H9 (cell line): ENCODE measurements around the gene MXD4. TPM values are rescaled to one million over a fixed set of nuclear protein-coding genes. Genes with fewer than 3 reads are reported as not detected.

Source experiments
- DNase-seq: peaks from one replicate; pipeline ENCODE4 v3.0.0-alpha.2; 2017
- H2AFZ ChIP-seq: one replicate; pipeline ENCODE4 v1.6.1; 2013; ENCODE audit warnings: mild to moderate bottlenecking, low read length, control low read depth, moderate library complexity
- H2AK5ac ChIP-seq: 2 replicates; pipeline ENCODE4 v1.6.1; 2013; ENCODE audit warnings: low read length, control low read depth, mixed read lengths; ENCODE audit not compliant: insufficient read length
- H2BK120ac ChIP-seq: one replicate; pipeline ENCODE4 v1.6.1; 2013; ENCODE audit warnings: low read depth, mild to moderate bottlenecking, low read length, control low read depth, inconsistent platforms; ENCODE audit not compliant: poor library complexity, severe bottlenecking
- H2BK12ac ChIP-seq: 2 replicates; pipeline ENCODE4 v1.6.1; 2013; ENCODE audit warnings: low read length, control low read depth, mixed read lengths, low read depth; ENCODE audit not compliant: insufficient read length
- H2BK15ac ChIP-seq: 2 replicates; pipeline ENCODE4 v1.6.1; 2013; ENCODE audit warnings: low read depth, low read length, control low read depth
- H2BK20ac ChIP-seq: one replicate; pipeline ENCODE4 v1.6.1; 2013; ENCODE audit warnings: low read depth, mild to moderate bottlenecking, low read length, control low read depth, inconsistent platforms; ENCODE audit not compliant: poor library complexity, severe bottlenecking
- H2BK5ac ChIP-seq: 2 replicates; pipeline ENCODE4 v1.6.1; 2013; ENCODE audit warnings: low read length, control low read depth, mixed read lengths; ENCODE audit not compliant: insufficient read length
- H3K14ac ChIP-seq: 2 replicates; pipeline ENCODE4 v1.6.1; 2013; ENCODE audit warnings: low read length, control low read depth; ENCODE audit not compliant: insufficient read depth
- H3K18ac ChIP-seq: 2 replicates; pipeline ENCODE4 v1.6.1; 2013; ENCODE audit warnings: low read depth, mild to moderate bottlenecking, mixed read lengths, low read length, control low read depth; ENCODE audit not compliant: insufficient read length
- H3K23ac ChIP-seq: 2 replicates; pipeline ENCODE4 v1.6.1; 2013; ENCODE audit warnings: low read length, control low read depth, mixed read lengths, low read depth; ENCODE audit not compliant: insufficient read length
- H3K23me2 ChIP-seq: 2 replicates; pipeline ENCODE4 v1.6.1; 2013; ENCODE audit warnings: low read depth, mild to moderate bottlenecking, mixed read lengths, low read length, control low read depth; ENCODE audit not compliant: insufficient read length, poor library complexity, severe bottlenecking
- H3K27ac ChIP-seq: 2 replicates; pipeline ENCODE4 v1.5.1; 2013; ENCODE audit warnings: low read length, control low read depth, mixed read lengths, low read depth; ENCODE audit not compliant: insufficient read length
- H3K27me3 ChIP-seq: 2 replicates; pipeline ENCODE4 v1.6.1; 2013; ENCODE audit warnings: low read length, control low read depth, inconsistent platforms; ENCODE audit not compliant: insufficient read depth
- H3K4ac ChIP-seq: 2 replicates; pipeline ENCODE4 v1.6.1; 2013; ENCODE audit warnings: low read depth, mild to moderate bottlenecking, control low read depth, inconsistent platforms, low read length, moderate library complexity
- H3K4me1 ChIP-seq: 2 replicates; pipeline ENCODE4 v1.6.1; 2013; ENCODE audit warnings: low read length, control low read depth, inconsistent platforms; ENCODE audit not compliant: insufficient read depth
- H3K4me2 ChIP-seq: 2 replicates; pipeline ENCODE4 v1.6.1; 2013; ENCODE audit warnings: low read length, control low read depth, mixed read lengths; ENCODE audit not compliant: insufficient read length, insufficient read depth
- H3K56ac ChIP-seq: 2 replicates; pipeline ENCODE4 v1.6.1; 2013; ENCODE audit warnings: low read depth, mild to moderate bottlenecking, mixed read lengths, low read length, control low read depth; ENCODE audit not compliant: insufficient read length
- H3K79me1 ChIP-seq: 2 replicates; pipeline ENCODE4 v1.6.1; 2013; ENCODE audit warnings: low read depth, mild to moderate bottlenecking, moderate library complexity, low read length, control low read depth, inconsistent platforms; ENCODE audit not compliant: insufficient read depth, poor library complexity, severe bottlenecking
- H3K79me2 ChIP-seq: 2 replicates; pipeline ENCODE4 v1.6.1; 2013; ENCODE audit warnings: low read length, control low read depth, inconsistent platforms; ENCODE audit not compliant: insufficient read depth
- H3K9ac ChIP-seq: 2 replicates; pipeline ENCODE4 v1.6.1; 2013; ENCODE audit warnings: low read length, control low read depth, mixed read lengths; ENCODE audit not compliant: insufficient read length; ENCODE audit errors: extremely low read depth
- H3K9me3 ChIP-seq: one replicate; pipeline ENCODE4 v1.6.1; 2013; ENCODE audit warnings: low read depth, low read length, inconsistent platforms; ENCODE audit not compliant: control insufficient read depth
- H3T11ph ChIP-seq: one replicate; pipeline ENCODE4 v1.6.1; 2013; ENCODE audit warnings: mild to moderate bottlenecking, low read length, control low read depth, inconsistent platforms
- H4K20me1 ChIP-seq: one replicate; pipeline ENCODE4 v1.6.1; 2013; ENCODE audit not compliant: control insufficient read depth, insufficient read length, insufficient read depth
- H4K5ac ChIP-seq: 2 replicates; pipeline ENCODE4 v1.6.1; 2013; ENCODE audit warnings: low read depth, mild to moderate bottlenecking, mixed read lengths, low read length, control low read depth; ENCODE audit not compliant: insufficient read length
- H4K8ac ChIP-seq: replicated peaks from 2 replicates; pipeline ENCODE4 v1.6.1; 2013; ENCODE audit warnings: low read length, control low read depth, mixed read lengths, low read depth; ENCODE audit not compliant: insufficient read length
- H4K91ac ChIP-seq: 2 replicates; pipeline ENCODE4 v1.6.1; 2013; ENCODE audit warnings: low read depth, mild to moderate bottlenecking, moderate library complexity, mixed read lengths, low read length, control low read depth; ENCODE audit not compliant: insufficient read length
- H3K27ac Mint-ChIP-seq, 3 experiments: 2 replicates in 2 of 3; 3 replicates in 1 of 3; pipeline ENCODE4 v1.8.0; 2020 to 2021; ENCODE audit warnings: mixed read lengths in 3 of 3, mild to moderate bottlenecking in 1 of 3, moderate library complexity in 1 of 3
- H3K27me3 Mint-ChIP-seq: 2 replicates; pipeline ENCODE4 v1.8.0; 2021; ENCODE audit warnings: low read depth, mild to moderate bottlenecking, moderate library complexity, mixed read lengths
- H3K36me3 Mint-ChIP-seq, 3 experiments: 2 replicates in 2 of 3; 3 replicates in 1 of 3; pipeline ENCODE4 v1.8.0; 2020 to 2021; ENCODE audit warnings: low read depth in 3 of 3, mixed read lengths in 3 of 3; ENCODE audit not compliant: insufficient read depth in 1 of 3
- H3K4me1 Mint-ChIP-seq, 2 experiments: 2 replicates each; pipeline ENCODE4 v1.8.0; 2020; ENCODE audit warnings: mixed read lengths in 2 of 2
- H3K4me3 Mint-ChIP-seq, 2 experiments: 2 replicates in 1 of 2; 3 replicates in 1 of 2; pipeline ENCODE4 v1.8.0; 2020 to 2021; ENCODE audit warnings: mild to moderate bottlenecking in 2 of 2, mixed read lengths in 2 of 2, moderate library complexity in 1 of 2
- H3K9me3 Mint-ChIP-seq, 2 experiments: 2 replicates in 1 of 2; 3 replicates in 1 of 2; pipeline ENCODE4 v1.8.0; 2020; ENCODE audit warnings: mild to moderate bottlenecking in 2 of 2, mixed read lengths in 2 of 2, moderate library complexity in 1 of 2
- WGBS: extraction: QIAGEN DNeasy Blood & Tissue Kit; methylation state at CpG from one replicate; pipeline ENCODE4 v1.1.7; 2013; ENCODE audit warnings: missing lambda C conversion rate, low lambda C conversion rate, mixed read lengths; ENCODE audit not compliant: insufficient read length; ENCODE audit errors: extremely low coverage; 5-methylcytosine and 5-hydroxymethylcytosine counted together
- total RNA-seq: library from RNA; stranded (reverse); gene quantifications from 2 replicates; pipeline ENCODE4 v1.2.1, GENCODE V29; 2021
- TF ChIP-seq, protein P1 (sequence below): fragments of 200-600 bp; sonication (generic); conservative IDR thresholded peaks from 3 replicates; pipeline ENCODE4 v1.8.0; 2021; ENCODE audit warnings: antibody characterized with exemption, mild to moderate bottlenecking

MXD4 gene
- total RNA-seq, 1 experiment from 2014 or later = 24.1 TPM

- no peak overlapping the region for H3K4ac ChIP-seq
- H3K27me3 Mint-ChIP-seq = no peaks in the 10 kb centered on the region; the same call in none of the 2 replicates
- H3K4me2 ChIP-seq = no peak overlapping the region
- H2BK15ac ChIP-seq = no peak overlapping the region
- H3K18ac ChIP-seq = no peak overlapping the region
- DNase-seq = no peak
- no peaks in the 10 kb centered on the region for H3K4me1 ChIP-seq
- TF ChIP-seq, protein P1, sequence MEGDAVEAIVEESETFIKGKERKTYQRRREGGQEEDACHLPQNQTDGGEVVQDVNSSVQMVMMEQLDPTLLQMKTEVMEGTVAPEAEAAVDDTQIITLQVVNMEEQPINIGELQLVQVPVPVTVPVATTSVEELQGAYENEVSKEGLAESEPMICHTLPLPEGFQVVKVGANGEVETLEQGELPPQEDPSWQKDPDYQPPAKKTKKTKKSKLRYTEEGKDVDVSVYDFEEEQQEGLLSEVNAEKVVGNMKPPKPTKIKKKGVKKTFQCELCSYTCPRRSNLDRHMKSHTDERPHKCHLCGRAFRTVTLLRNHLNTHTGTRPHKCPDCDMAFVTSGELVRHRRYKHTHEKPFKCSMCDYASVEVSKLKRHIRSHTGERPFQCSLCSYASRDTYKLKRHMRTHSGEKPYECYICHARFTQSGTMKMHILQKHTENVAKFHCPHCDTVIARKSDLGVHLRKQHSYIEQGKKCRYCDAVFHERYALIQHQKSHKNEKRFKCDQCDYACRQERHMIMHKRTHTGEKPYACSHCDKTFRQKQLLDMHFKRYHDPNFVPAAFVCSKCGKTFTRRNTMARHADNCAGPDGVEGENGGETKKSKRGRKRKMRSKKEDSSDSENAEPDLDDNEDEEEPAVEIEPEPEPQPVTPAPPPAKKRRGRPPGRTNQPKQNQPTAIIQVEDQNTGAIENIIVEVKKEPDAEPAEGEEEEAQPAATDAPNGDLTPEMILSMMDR = no peak
- no CpG with 5 or more reads among the region's 14 CpGs for WGBS
- no peak overlapping the region for H4K8ac ChIP-seq
- no peak overlapping the region for H4K5ac ChIP-seq
- H3K4me3 Mint-ChIP-seq = no peak overlapping the region; a peak in 1 of 5 replicates
- H4K20me1 ChIP-seq = no peaks in the 10 kb centered on the region
- H3K9me3 ChIP-seq = no peaks in the 10 kb centered on the region
- H2BK120ac ChIP-seq = no peak overlapping the region
- no peaks in the 10 kb centered on the region for H3K23me2 ChIP-seq
- no peaks in the 10 kb centered on the region for H3K79me2 ChIP-seq
- peaks cover 0 to 4% (median 2%) of the 10 kb centered on the region in 3 experiments; a peak in 2 of 7 replicates for H3K36me3 Mint-ChIP-seq
- H3T11ph ChIP-seq = no peak overlapping the region
- no peak overlapping the region for H3K56ac ChIP-seq
- H2AFZ ChIP-seq = no peak overlapping the region
- H3K9ac ChIP-seq = no peak overlapping the region
- H3K27me3 ChIP-seq = no peaks in the 10 kb centered on the region
- H2AK5ac ChIP-seq = no peak overlapping the region
- no peak overlapping the region for H2BK20ac ChIP-seq
- no peak overlapping the region for H3K27ac ChIP-seq
- no peak overlapping the region for H4K91ac ChIP-seq
- H2BK5ac ChIP-seq = no peak overlapping the region
- H3K14ac ChIP-seq = no peak overlapping the region; the same call in 1 of the 2 replicates
- no peak overlapping the region for H3K23ac ChIP-seq
- H3K4me1 Mint-ChIP-seq = peaks cover 3 to 12% of the 10 kb centered on the region in 2 experiments; a peak in 3 of 4 replicates
- H2BK12ac ChIP-seq = no peak overlapping the region
- no peaks in the 10 kb centered on the region for H3K79me1 ChIP-seq
- peaks cover 6 to 8% of the 10 kb centered on the region in 2 experiments for H3K9me3 Mint-ChIP-seq
- H3K27ac Mint-ChIP-seq = no peak overlapping the region; a peak in 1 of 7 replicates
Measured at GRCh38 chr4:2295900-2296442, 34.1 kb upstream of the MXD4 start.
